ENCODE measurements around the gene EFHC1. TPM values are rescaled to one million over a fixed set of nuclear protein-coding genes. Genes with fewer than 3 reads are reported as not detected.

EFHC1 gene
- total RNA-seq, 1 experiment from 2014 or later, result 13.2 TPM

- Mint-ChIP-seq H3K9me3 (no peaks in the 10 kb centered on the region), H3K27me3 (ENCODE audit: low read depth) (no peaks in the 10 kb centered on the region), H3K4me1 (peaks cover 54 to 71% of the 10 kb centered on the region in 2 experiments), H3K4me3 (no peak overlapping the region; a peak in 1 of 5 replicates), H3K36me3 (ENCODE audit: insufficient read depth in 1 of 3, low read depth in 3 of 3) (peaks cover 11 to 46% (median 24%) of the 10 kb centered on the region in 3 experiments; a peak in 6 of 7 replicates), H3K27ac (peak overlapping the region in 2 of 3 experiments; percentile 63 to 90; a peak in 4 of 7 replicates)
- H3K4me1 ChIP-seq (ENCODE audit: insufficient read depth, low read length), result peaks cover 7% of the 10 kb centered on the region; the same call in 1 of the 2 replicates
- H3K27me3 ChIP-seq (ENCODE audit: insufficient read depth, low read length), result no peaks in the 10 kb centered on the region
- no peak overlapping the region for H4K91ac ChIP-seq (ENCODE audit: insufficient read length, low read depth, low read length)
- H3K56ac ChIP-seq (ENCODE audit: insufficient read length, low read depth, low read length), result no peak overlapping the region
- H3K9me3 ChIP-seq (ENCODE audit: control insufficient read depth, low read depth, low read length), result no peaks in the 10 kb centered on the region
- H3K79me1 ChIP-seq (ENCODE audit: insufficient read depth, low read depth, low read length, poor library complexity, severe bottlenecking), result no peaks in the 10 kb centered on the region
- no peak overlapping the region for H2BK12ac ChIP-seq (ENCODE audit: insufficient read length, low read depth, low read length)
- H2AK5ac ChIP-seq (ENCODE audit: insufficient read length, low read length), result no peak overlapping the region
- H3K79me2 ChIP-seq (ENCODE audit: insufficient read depth, low read length), result no peaks in the 10 kb centered on the region; the same call in 1 of the 2 replicates
- no peak overlapping the region for H2BK5ac ChIP-seq (ENCODE audit: insufficient read length, low read length)
- TF ChIP-seq CTCF (conservative IDR thresholded peaks at IDR 0.05), result no peak
- no peak overlapping the region for H3K27ac ChIP-seq (ENCODE audit: insufficient read length, low read depth, low read length)
- H3T11ph ChIP-seq (ENCODE audit: low read length), result no peak overlapping the region
- H3K14ac ChIP-seq (ENCODE audit: insufficient read depth, low read length), result no peak overlapping the region
- no peak overlapping the region for H4K8ac ChIP-seq (replicated peaks; ENCODE audit: insufficient read length, low read depth, low read length)
- H2AFZ ChIP-seq (ENCODE audit: low read length), result no peak overlapping the region
- no peak overlapping the region for H3K23ac ChIP-seq (ENCODE audit: insufficient read length, low read depth, low read length)
- no peak overlapping the region for H3K9ac ChIP-seq (ENCODE audit: extremely low read depth, insufficient read length, low read length)
- no CpG with 5 or more reads among the region's 2 CpGs for WGBS (ENCODE audit: extremely low coverage, insufficient read length, low lambda C conversion rate)
- no peaks in the 10 kb centered on the region for H3K23me2 ChIP-seq (ENCODE audit: insufficient read length, low read depth, low read length, poor library complexity, severe bottlenecking)
- DNase-seq, result no peak
- no peak overlapping the region for H3K18ac ChIP-seq (ENCODE audit: insufficient read length, low read depth, low read length)
- H3K4ac ChIP-seq (ENCODE audit: low read depth, low read length), result no peak overlapping the region
- H2BK120ac ChIP-seq (ENCODE audit: low read depth, low read length, poor library complexity, severe bottlenecking), result no peak overlapping the region
- no peak overlapping the region for H3K4me2 ChIP-seq (ENCODE audit: insufficient read depth, insufficient read length, low read length)
- H2BK15ac ChIP-seq (ENCODE audit: low read depth, low read length), result no peak overlapping the region
- no peak overlapping the region for H2BK20ac ChIP-seq (ENCODE audit: low read depth, low read length, poor library complexity, severe bottlenecking)
- no peak overlapping the region for H4K5ac ChIP-seq (ENCODE audit: insufficient read length, low read depth, low read length)
- H4K20me1 ChIP-seq (ENCODE audit: control insufficient read depth, insufficient read depth, insufficient read length), result no peaks in the 10 kb centered on the region
Observed at GRCh38 chr6:52513464-52513863, 93.3 kb downstream of the EFHC1 start.

Data from H9 (cell line).